K562 (cell line): Measurements from ENCODE around the gene EFS. TPM values are rescaled to one million over a fixed set of nuclear protein-coding genes. Genes with fewer than 3 reads are reported as not detected.

ENCODE experiments used
- ATAC-seq: fragments of 200-7000 bp; cut with Tn5 transposase; 3 replicates; pipeline ENCODE4 v1.9.1; 2020; ENCODE audit warnings: moderate library complexity
- BruUV-seq: library from RNA; stranded (reverse); fragments of 400-500 nt; replicated peaks from 2 replicates; lab custom pipeline; 2021; lab: Mats Ljungman, UMichigan
- CTCF ChIA-PET: fragments of 300-600 bp; formaldehyde crosslinking; extraction: SDS; loops from one replicate; lab custom pipeline; 2021; ENCODE audit warnings: low intra/inter-chr PET ratio; lab: Yijun Ruan, JAX
- POLR2A ChIA-PET: fragments of 300-600, 350-650 bp; sonication (Branson Sonifier 250); formaldehyde crosslinking; extraction: SDS; loops from one replicate; lab custom pipeline; 2021; ENCODE audit warnings: antibody characterized with exemption, inconsistent platforms; lab: Yijun Ruan, JAX
- DNase-seq, 4 experiments: peaks; one replicate each; pipeline versions ENCODE4 v3.0.0 to v3.0.0-alpha.2; 2011 to 2018; ENCODE audit warnings: low spot score in 3 of 4, mixed read lengths in 3 of 4; ENCODE audit errors: extremely low read depth in 1 of 4
- FAIRE-seq: peaks from 2 replicates; lab custom pipeline; 2011; peaks lifted over from hg19 to GRCh38; lab: Jason Lieb, UNC
- H2AFZ ChIP-seq: 2 replicates; pipeline ENCODE4 v1.6.0; 2011; ENCODE audit warnings: low read depth, low read length, control low read depth, inconsistent platforms
- H3K27ac ChIP-seq: fragments of 200-600 bp; 3 replicates; pipeline ENCODE4 v1.8.0; 2011; ENCODE audit warnings: low read depth, mild to moderate bottlenecking, control low read depth, inconsistent platforms, low read length, moderate library complexity, mixed read lengths; ENCODE audit errors: extremely low read depth
- H3K27me3 ChIP-seq, 2 experiments: fragments of 300-600 bp in 1 of 2; 2 replicates in 1 of 2; 3 replicates in 1 of 2; pipeline versions ENCODE4 v1.6.0 to v1.8.0; 2011; ENCODE audit warnings: inconsistent platforms in 2 of 2, low read length in 2 of 2, mild to moderate bottlenecking in 1 of 2, mixed read lengths in 1 of 2, moderate library complexity in 1 of 2; ENCODE audit not compliant: control insufficient read depth in 2 of 2, insufficient read depth in 2 of 2
- H3K36me3 ChIP-seq: fragments of 300-600 bp; 3 replicates; pipeline ENCODE4 v1.8.0; 2011; ENCODE audit warnings: mild to moderate bottlenecking, low read length, inconsistent platforms; ENCODE audit not compliant: control insufficient read depth, insufficient read depth
- H3K4me1 ChIP-seq, 2 experiments: fragments of 200-600 bp in 1 of 2; replicated peaks in 1 of 2; 2 replicates in 1 of 2; 3 replicates in 1 of 2; pipeline versions ENCODE4 v1.5.1 to v1.8.0; 2011; ENCODE audit warnings: inconsistent platforms in 2 of 2, low read length in 2 of 2, mild to moderate bottlenecking in 1 of 2, mixed read lengths in 1 of 2, moderate library complexity in 1 of 2; ENCODE audit not compliant: control insufficient read depth in 2 of 2, insufficient read depth in 2 of 2
- H3K4me2 ChIP-seq: 2 replicates; pipeline ENCODE4 v1.6.1; 2011; ENCODE audit warnings: low read length, control low read depth, inconsistent platforms, mixed read lengths; ENCODE audit not compliant: insufficient read depth
- H3K4me3 ChIP-seq: fragments of 200-600 bp; sonication (generic), shearing (Covaris generic); 2 replicates; pipeline ENCODE4 v1.5.1; 2016; ENCODE audit warnings: control low read depth, inconsistent platforms
- H3K79me2 ChIP-seq: fragments of 200-600 bp; 3 replicates; pipeline ENCODE4 v1.8.0; 2011; ENCODE audit warnings: low read length, inconsistent platforms; ENCODE audit not compliant: control insufficient read depth, insufficient read depth
- H3K9ac ChIP-seq, 2 experiments: 2 replicates each; pipeline versions ENCODE4 v1.6.0 to v1.6.1; 2011; ENCODE audit warnings: low read depth in 2 of 2, low read length in 2 of 2, control low read depth in 1 of 2, inconsistent platforms in 1 of 2, mild to moderate bottlenecking in 1 of 2, mixed read lengths in 1 of 2; ENCODE audit not compliant: insufficient read depth in 1 of 2
- H3K9me1 ChIP-seq: one replicate; pipeline ENCODE4 v1.6.0; 2011; ENCODE audit warnings: inconsistent platforms, mild to moderate bottlenecking, low read length, moderate library complexity; ENCODE audit not compliant: control insufficient read depth, insufficient read depth
- H3K9me3 ChIP-seq: replicated peaks from 2 replicates; pipeline ENCODE4 v1.5.1; 2011; ENCODE audit warnings: low read depth, low read length, inconsistent platforms; ENCODE audit not compliant: control insufficient read depth, insufficient read depth
- H4K20me1 ChIP-seq: replicated peaks from 2 replicates; pipeline ENCODE4 v1.6.1; 2011; ENCODE audit warnings: low read length, inconsistent platforms, mixed read lengths; ENCODE audit not compliant: control insufficient read depth, insufficient read depth
- ARID1B ChIP-seq: fragments of 450-650 bp; IDR thresholded peaks from 2 replicates; pipeline ENCODE4 v1.6.1; 2016; ENCODE audit warnings: antibody characterized with exemption, mild to moderate bottlenecking, inconsistent platforms
- ARID2 ChIP-seq: fragments of 450-650 bp; IDR thresholded peaks from 2 replicates; pipeline ENCODE4 v1.6.1; 2017; ENCODE audit warnings: antibody characterized with exemption, mild to moderate bottlenecking
- ELF1 ChIP-seq: fragments of 200-800 bp; sonication (Bioruptor generic); IDR thresholded peaks from 2 replicates; pipeline ENCODE4 v1.6.1; 2016; ENCODE audit warnings: missing genetic modification characterization, missing compliant biosample characterization
- ESRRB ChIP-seq: fragments of 250-450 bp; sonication (Bioruptor Pico); IDR thresholded peaks from 2 replicates; pipeline ENCODE4 v1.5.0; 2020; ENCODE audit warnings: mild to moderate bottlenecking, moderate library complexity, borderline replicate concordance
- EWSR1 ChIP-seq: fragments of 450-650 bp; IDR thresholded peaks from 2 replicates; pipeline ENCODE4 v1.6.1; 2018; ENCODE audit warnings: borderline replicate concordance, mild to moderate bottlenecking, low read depth, moderate library complexity; ENCODE audit not compliant: partially characterized antibody
- EZH2 ChIP-seq: IDR thresholded peaks from 2 replicates; pipeline ENCODE4 v1.6.1; 2012; ENCODE audit warnings: low read depth, mild to moderate bottlenecking, inconsistent platforms, low read length, borderline replicate concordance
- GATA2 ChIP-seq: sonication (generic); formaldehyde crosslinking; IDR thresholded peaks from 2 replicates; pipeline ENCODE4 v1.4.0; 2020; ENCODE audit warnings: mild to moderate bottlenecking, missing genetic modification reagents
- HNRNPLL ChIP-seq: fragments of 200-400 bp; formaldehyde crosslinking; IDR thresholded peaks from 2 replicates; pipeline ENCODE4 v1.6.1; 2017; ENCODE audit warnings: low read length, low read depth, mild to moderate bottlenecking; ENCODE audit not compliant: poor library complexity, severe bottlenecking
- L3MBTL2 ChIP-seq: fragments of 450-650 bp; IDR thresholded peaks from 2 replicates; pipeline ENCODE4 v1.6.1; 2016; ENCODE audit warnings: mild to moderate bottlenecking, moderate library complexity
- PYGO2 ChIP-seq: fragments of 450-650 bp; IDR thresholded peaks from 2 replicates; pipeline ENCODE4 v1.6.1; 2016; ENCODE audit warnings: mild to moderate bottlenecking, missing genetic modification characterization, moderate library complexity, missing compliant biosample characterization
- TRIM24 ChIP-seq, 2 experiments: fragments of 450-650 bp; IDR thresholded peaks; 2 replicates each; pipeline ENCODE4 v1.6.1; 2016
- WGBS: fragments of 100-300 bp; shearing (Covaris generic); methylation state at CpG from one replicate; pipeline ENCODE4 v1.1.6; 2016; ENCODE audit warnings: low coverage, mixed read lengths; ENCODE audit not compliant: insufficient coverage; ENCODE audit errors: missing lambda C conversion rate; 5-methylcytosine and 5-hydroxymethylcytosine counted together
- in situ Hi-C: fragments of 300-500 bp; cut with MboI; formaldehyde crosslinking; loops from 4 replicates; pipeline ENCODE4 v1.15.0; 2018; ENCODE audit warnings: inconsistent platforms, mixed read lengths
- intact Hi-C: fragments of 100-400 bp; cut with micrococcal nuclease; formaldehyde crosslinking; loops from 2 replicates; pipeline ENCODE4 v1.14.2; 2022
- polyA plus RNA-seq, 8 experiments: library from polyadenylated mRNA; depleted of rRNA in 4 of 8; stranded (reverse) in 5 of 8; unstranded in 3 of 8; fragments of >200 nt; fragmentation: Nextera tagmentation in 2 of 8; fragmentation: Illumina TruSeq in 1 of 8; extraction: Ambion mirVana in 2 of 8; extraction: Trizol in 1 of 8; gene quantifications; 2 replicates each; pipeline versions ENCODE4 v1.2.1 to v1.2.3, GENCODE V29; 2011 to 2014; ENCODE audit warnings: inconsistent platforms in 1 of 8, missing spikeins in 1 of 8
- total RNA-seq, 7 experiments: library from RNA; depleted of rRNA in 6 of 7; stranded (reverse); fragments of >200 nt in 6 of 7; fragmentation: Illumina TruSeq in 2 of 7; extraction: Trizol in 2 of 7; gene quantifications; 2 replicates each; pipeline versions ENCODE4 v1.2.1 to v1.2.3, GENCODE V29; 2011 to 2021; ENCODE audit warnings: low replicate concordance in 1 of 7
- TF ChIP-seq, protein P1 (sequence below): sonication (generic); formaldehyde crosslinking; IDR thresholded peaks from 2 replicates; pipeline ENCODE4 v1.8.0; 2023; ENCODE audit warnings: missing genetic modification reagents, mild to moderate bottlenecking, borderline replicate concordance

Gene EFS
- total and polyA plus RNA-seq, 9 of the 15 experiments (the other 6 are each of a cell fraction or from before 2014, with no cell fraction given): 0.01 to 0.03 TPM; not detected in 7

DNA sequence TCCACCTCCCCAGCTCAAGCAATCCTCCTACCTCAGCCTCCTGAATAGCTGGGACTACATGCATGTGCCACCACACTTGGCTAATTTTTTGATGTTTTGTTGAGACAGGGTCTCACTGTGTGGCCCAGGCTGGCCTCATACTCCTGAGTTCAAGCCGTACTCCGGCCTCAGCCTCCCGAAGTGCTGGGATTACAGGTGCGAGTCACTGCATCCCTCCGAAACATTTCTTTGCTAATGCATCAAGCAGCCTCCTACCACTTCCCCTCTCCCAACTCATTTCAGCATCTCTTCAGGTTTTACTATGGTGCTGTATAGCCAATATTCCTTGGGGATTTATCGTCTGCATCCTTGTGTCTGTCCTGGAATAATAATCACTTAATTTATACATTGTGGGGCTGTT is 10.0 kb downstream of the EFS start:
- FAIRE-seq: no peak
- peaks cover 0 to 13% of the 10 kb centered on the region in 2 experiments; a peak in 3 of 5 replicates for H3K4me1 ChIP-seq
- no peaks in the 10 kb centered on the region; the same call in 1 of the 2 replicates for H4K20me1 ChIP-seq
- no peaks in the 10 kb centered on the region for H3K9me1 ChIP-seq
- no TSS peak for BruUV-seq
- H3K9ac ChIP-seq: no peak overlapping the region
- CTCF ChIA-PET: no interaction called here
- H2AFZ ChIP-seq: no peak overlapping the region
- POLR2A ChIA-PET: interaction anchor here (0.7 kb wide), 1 partner anchor 9 kb away, joined by 3 read pairs; no protein-coding TSS in a partner anchor
- no peak overlapping the region for H3K4me3 ChIP-seq
- no peak for DNase-seq
- in situ Hi-C loops: no loop called here
- no peaks in the 10 kb centered on the region for H3K79me2 ChIP-seq
- no peak overlapping the region for H3K4me2 ChIP-seq
- H3K36me3 ChIP-seq: no peaks in the 10 kb centered on the region
- no peak for ATAC-seq
- H3K27me3 ChIP-seq: peaks cover 17 to 53% of the 10 kb centered on the region in 2 experiments
- intact Hi-C loops: no loop called here
- H3K27ac ChIP-seq: no peak overlapping the region
- 7% methylated on average over 6 of the region's 6 CpGs for WGBS
- no peak for TF ChIP-seq L3MBTL2
- TF ChIP-seq, all 486 proteins: peak for 0
- no peaks in the 10 kb centered on the region for H3K9me3 ChIP-seq

DNA sequence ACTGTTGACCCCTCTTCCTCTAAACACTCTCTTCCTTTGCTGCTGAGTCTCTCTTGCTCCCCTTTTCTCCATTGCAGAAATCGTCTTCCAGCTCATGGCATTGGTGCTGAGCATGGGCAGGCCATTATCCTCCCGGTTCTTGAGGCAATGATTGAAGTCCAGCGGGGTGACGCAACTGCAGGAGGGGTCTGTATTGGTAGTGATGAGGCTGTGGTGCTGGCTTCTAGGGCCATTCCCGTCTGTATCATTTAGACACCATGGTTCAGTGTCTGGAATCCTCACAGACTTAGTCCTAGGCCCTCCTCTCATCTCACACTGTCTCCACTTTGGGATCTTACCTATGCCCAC is 11.6 kb downstream of the EFS start:
- Histone ChIP-seq H3K4me2 (no peak overlapping the region), H3K9ac (no peak overlapping the region), H3K27me3 (peaks cover 17 to 46% of the 10 kb centered on the region in 2 experiments), H3K9me1 (no peaks in the 10 kb centered on the region), H2AFZ (no peak overlapping the region), H3K4me1 (peaks cover 0 to 13% of the 10 kb centered on the region in 2 experiments; a peak in 3 of 5 replicates), H3K4me3 (no peak overlapping the region), H3K27ac (no peak overlapping the region), H4K20me1 (no peaks in the 10 kb centered on the region; the same call in 1 of the 2 replicates), H3K79me2 (no peaks in the 10 kb centered on the region), H3K9me3 (no peaks in the 10 kb centered on the region), H3K36me3 (no peaks in the 10 kb centered on the region)
- ATAC-seq (no peak), DNase-seq (no peak), FAIRE-seq (no peak)
- 14% methylated on average over 5 of the region's 5 CpGs for WGBS
- in situ Hi-C loops (no loop called here), intact Hi-C loops (no loop called here)
- no TSS peak for BruUV-seq
- POLR2A ChIA-PET: no interaction called here
- CTCF ChIA-PET: no interaction called here
- TF ChIP-seq ELF1 (tag): no peak
- TF ChIP-seq HNRNPLL: no peak
- TF ChIP-seq, protein P1, sequence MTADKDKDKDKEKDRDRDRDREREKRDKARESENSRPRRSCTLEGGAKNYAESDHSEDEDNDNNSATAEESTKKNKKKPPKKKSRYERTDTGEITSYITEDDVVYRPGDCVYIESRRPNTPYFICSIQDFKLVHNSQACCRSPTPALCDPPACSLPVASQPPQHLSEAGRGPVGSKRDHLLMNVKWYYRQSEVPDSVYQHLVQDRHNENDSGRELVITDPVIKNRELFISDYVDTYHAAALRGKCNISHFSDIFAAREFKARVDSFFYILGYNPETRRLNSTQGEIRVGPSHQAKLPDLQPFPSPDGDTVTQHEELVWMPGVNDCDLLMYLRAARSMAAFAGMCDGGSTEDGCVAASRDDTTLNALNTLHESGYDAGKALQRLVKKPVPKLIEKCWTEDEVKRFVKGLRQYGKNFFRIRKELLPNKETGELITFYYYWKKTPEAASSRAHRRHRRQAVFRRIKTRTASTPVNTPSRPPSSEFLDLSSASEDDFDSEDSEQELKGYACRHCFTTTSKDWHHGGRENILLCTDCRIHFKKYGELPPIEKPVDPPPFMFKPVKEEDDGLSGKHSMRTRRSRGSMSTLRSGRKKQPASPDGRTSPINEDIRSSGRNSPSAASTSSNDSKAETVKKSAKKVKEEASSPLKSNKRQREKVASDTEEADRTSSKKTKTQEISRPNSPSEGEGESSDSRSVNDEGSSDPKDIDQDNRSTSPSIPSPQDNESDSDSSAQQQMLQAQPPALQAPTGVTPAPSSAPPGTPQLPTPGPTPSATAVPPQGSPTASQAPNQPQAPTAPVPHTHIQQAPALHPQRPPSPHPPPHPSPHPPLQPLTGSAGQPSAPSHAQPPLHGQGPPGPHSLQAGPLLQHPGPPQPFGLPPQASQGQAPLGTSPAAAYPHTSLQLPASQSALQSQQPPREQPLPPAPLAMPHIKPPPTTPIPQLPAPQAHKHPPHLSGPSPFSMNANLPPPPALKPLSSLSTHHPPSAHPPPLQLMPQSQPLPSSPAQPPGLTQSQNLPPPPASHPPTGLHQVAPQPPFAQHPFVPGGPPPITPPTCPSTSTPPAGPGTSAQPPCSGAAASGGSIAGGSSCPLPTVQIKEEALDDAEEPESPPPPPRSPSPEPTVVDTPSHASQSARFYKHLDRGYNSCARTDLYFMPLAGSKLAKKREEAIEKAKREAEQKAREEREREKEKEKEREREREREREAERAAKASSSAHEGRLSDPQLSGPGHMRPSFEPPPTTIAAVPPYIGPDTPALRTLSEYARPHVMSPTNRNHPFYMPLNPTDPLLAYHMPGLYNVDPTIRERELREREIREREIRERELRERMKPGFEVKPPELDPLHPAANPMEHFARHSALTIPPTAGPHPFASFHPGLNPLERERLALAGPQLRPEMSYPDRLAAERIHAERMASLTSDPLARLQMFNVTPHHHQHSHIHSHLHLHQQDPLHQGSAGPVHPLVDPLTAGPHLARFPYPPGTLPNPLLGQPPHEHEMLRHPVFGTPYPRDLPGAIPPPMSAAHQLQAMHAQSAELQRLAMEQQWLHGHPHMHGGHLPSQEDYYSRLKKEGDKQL (CRISPR knock-in tag): no peak
- TF ChIP-seq ESRRB (CRISPR knock-in tag): no peak
- TF ChIP-seq EZH2: no peak
- no peak for TF ChIP-seq PYGO2
- no peak for TF ChIP-seq ARID1B
- no peak for TF ChIP-seq TRIM24 (IDR thresholded peaks at IDR 0.05)
- TF ChIP-seq ARID2: no peak
- no peak for TF ChIP-seq EWSR1
- no peak for TF ChIP-seq GATA2 (CRISPR knock-in tag)
